Measurements from ENCODE around the gene RXRA. TPM values are rescaled to one million over a fixed set of nuclear protein-coding genes. Genes with fewer than 3 reads are reported as not detected.
A peak's percentile ranks its signal among the peaks of the same experiment; 100 is the strongest.

RXRA gene
- polyA plus RNA-seq, 1 experiment: 5.3 TPM

DNA sequence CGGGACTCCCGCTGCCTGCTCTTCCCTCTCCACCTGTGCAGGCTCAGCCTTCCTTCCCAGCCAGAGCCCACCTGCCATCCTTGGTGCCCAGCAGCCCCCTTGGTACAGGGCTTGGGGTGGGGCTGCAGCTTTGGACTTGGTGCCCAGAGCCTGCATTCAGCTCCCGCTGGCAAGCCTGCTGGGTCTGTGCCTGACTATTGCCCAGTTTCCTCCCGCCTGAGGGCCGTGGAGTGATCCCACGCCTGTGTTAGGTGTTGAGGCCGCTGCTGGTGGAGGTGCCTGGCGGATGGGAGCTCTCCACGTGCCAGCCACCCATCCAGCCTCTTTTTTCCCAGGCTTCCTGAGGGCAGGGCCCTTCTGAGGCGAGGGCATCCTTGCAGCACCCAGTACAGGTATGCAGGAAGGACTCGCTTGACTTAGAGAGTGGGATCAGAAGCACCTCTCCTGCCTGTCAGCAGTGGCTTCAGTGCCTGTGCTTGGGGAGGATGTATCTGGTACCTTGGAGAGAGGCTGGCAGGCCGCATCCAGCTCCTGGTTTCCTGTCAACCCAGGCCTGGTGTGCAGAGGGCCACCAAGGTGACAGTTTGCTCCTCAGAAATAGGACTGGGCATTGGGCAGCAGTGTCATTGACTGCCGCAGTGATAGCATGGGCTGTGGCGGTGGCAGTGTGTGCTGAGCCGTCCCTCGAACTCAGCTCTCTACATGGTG lies 7.8 kb downstream of the RXRA start:
- Histone ChIP-seq H3K27me3 (ENCODE audit: control insufficient read depth, insufficient read depth, low read length) (no peaks in the 10 kb centered on the region), H3K27ac (ENCODE audit: low read depth, low read length) (no peak overlapping the region), H3K9me3 (ENCODE audit: control insufficient read depth, insufficient read depth, low read length) (no peaks in the 10 kb centered on the region; the same call in 1 of the 2 replicates), H3K4me3 (ENCODE audit: low read depth, low read length) (no peak overlapping the region)
- TF ChIP-seq, protein P1, sequence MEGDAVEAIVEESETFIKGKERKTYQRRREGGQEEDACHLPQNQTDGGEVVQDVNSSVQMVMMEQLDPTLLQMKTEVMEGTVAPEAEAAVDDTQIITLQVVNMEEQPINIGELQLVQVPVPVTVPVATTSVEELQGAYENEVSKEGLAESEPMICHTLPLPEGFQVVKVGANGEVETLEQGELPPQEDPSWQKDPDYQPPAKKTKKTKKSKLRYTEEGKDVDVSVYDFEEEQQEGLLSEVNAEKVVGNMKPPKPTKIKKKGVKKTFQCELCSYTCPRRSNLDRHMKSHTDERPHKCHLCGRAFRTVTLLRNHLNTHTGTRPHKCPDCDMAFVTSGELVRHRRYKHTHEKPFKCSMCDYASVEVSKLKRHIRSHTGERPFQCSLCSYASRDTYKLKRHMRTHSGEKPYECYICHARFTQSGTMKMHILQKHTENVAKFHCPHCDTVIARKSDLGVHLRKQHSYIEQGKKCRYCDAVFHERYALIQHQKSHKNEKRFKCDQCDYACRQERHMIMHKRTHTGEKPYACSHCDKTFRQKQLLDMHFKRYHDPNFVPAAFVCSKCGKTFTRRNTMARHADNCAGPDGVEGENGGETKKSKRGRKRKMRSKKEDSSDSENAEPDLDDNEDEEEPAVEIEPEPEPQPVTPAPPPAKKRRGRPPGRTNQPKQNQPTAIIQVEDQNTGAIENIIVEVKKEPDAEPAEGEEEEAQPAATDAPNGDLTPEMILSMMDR (IDR thresholded peaks at IDR 0.05; ENCODE audit: low read depth, low read length): no peak
- DNase-seq (ENCODE audit: low read depth, low spot score): no peak
- ChIA-PET CTCF (no interaction called here), POLR2A (no interaction called here)

DNA sequence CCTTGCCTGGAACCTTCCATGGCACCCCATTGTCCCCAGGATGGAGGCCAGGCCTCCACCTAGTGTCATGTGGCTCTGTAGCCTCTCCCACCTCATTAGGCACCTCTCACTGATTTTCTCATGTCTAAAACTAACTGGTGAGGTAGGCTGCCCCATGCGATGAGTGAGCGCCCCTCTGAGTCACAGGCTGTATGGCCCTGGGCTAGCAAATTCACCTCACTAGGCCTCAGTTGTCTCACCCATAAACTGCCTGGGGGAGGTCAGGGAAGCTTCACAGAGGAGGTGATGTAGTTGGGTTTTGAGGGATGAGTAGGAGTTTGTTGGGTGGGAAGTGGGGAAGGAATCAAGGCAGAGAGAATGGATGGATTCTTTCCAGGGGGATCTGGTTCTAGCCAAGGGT lies 8.8 kb downstream of the RXRA start:
- no peaks in the 10 kb centered on the region for H3K9me3 ChIP-seq (ENCODE audit: control insufficient read depth, insufficient read depth, low read length)
- DNase-seq (ENCODE audit: low read depth, low spot score): no peak

DNA sequence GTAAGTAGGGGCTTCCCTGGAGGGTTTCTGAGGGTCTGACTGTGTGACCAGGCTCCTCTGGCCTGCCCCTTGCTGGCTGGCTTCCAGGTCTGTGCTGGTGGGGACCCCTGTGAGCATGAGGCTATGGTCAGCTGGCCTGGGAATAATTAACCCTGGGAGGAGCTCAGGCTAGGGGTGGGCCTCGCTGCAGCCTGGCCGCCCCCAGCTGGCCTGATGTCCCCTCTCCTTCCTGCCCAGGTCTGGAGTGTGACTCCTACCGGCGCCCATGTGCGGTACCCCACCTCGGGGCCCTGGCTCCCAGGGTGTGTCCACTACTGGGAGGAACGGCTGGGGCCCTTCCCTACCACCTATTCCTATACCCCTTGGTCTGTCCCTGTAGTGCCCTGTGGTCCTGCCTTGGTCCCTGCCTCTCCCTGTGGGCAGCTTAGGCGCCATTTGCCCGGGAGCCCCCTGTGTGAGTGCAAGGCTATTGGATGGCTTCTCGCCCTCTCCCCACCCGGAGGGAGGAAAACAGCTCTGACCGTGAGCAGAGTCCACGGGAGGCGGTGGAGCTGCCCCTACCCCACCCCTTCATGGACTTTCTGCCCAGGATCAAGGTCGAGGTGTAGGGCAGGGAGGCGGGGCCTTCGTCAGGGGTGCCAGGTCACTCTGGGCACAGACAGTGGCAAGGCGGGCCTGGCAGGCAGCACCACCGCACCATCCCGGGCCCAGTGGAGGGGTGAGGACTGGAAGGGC lies 9.4 kb downstream of the RXRA start:
- Histone ChIP-seq H3K9me3 (ENCODE audit: control insufficient read depth, insufficient read depth, low read length) (no peaks in the 10 kb centered on the region), H3K4me3 (ENCODE audit: low read depth, low read length) (no peak overlapping the region), H3K27ac (ENCODE audit: low read depth, low read length) (no peak overlapping the region), H3K27me3 (ENCODE audit: control insufficient read depth, insufficient read depth, low read length) (no peaks in the 10 kb centered on the region)
- DNase-seq (ENCODE audit: low read depth, low spot score): no peak
- TF ChIP-seq, protein P1 (IDR thresholded peaks at IDR 0.05; ENCODE audit: low read depth, low read length): no peak
- ChIA-PET POLR2A (no interaction called here), CTCF (no interaction called here)

More for the DNA sequence above, 8.8 kb downstream of the RXRA start:
- Histone ChIP-seq H3K27ac (ENCODE audit: low read depth, low read length) (peak overlapping the region; percentile 11), H3K4me3 (ENCODE audit: low read depth, low read length) (no peak overlapping the region), H3K27me3 (ENCODE audit: control insufficient read depth, insufficient read depth, low read length) (no peaks in the 10 kb centered on the region)
- ChIA-PET CTCF (no interaction called here), POLR2A (no interaction called here)
- TF ChIP-seq, protein P1 (IDR thresholded peaks at IDR 0.05; ENCODE audit: low read depth, low read length): no peak

DNA sequence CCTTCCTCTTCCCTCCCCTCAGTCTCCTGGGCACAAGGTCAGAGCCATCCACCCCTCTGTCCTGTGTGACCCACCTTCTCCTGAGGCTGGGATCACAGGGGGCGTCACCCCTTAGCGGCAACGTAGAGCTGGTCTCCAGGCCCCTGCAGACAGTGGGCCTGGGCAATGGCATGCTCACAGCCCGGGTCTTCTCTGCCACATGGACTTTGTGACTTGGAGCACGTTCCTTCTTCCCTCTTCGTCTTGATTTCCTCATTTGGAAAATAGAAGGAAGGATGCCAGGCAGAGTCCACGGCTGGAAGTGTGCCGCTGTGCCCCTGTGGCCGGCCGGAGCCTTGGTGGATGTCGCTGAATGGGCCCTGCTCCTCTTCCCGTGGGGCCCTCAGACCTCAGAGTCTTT lies 10.0 kb downstream of the RXRA start:
- DNase-seq (ENCODE audit: low read depth, low spot score): no peak
- Histone ChIP-seq H3K4me3 (ENCODE audit: low read depth, low read length) (no peak overlapping the region), H3K27me3 (ENCODE audit: control insufficient read depth, insufficient read depth, low read length) (no peaks in the 10 kb centered on the region), H3K9me3 (ENCODE audit: control insufficient read depth, insufficient read depth, low read length) (no peaks in the 10 kb centered on the region), H3K27ac (ENCODE audit: low read depth, low read length) (no peak overlapping the region)
- ChIA-PET CTCF (no interaction called here), POLR2A (no interaction called here)
- TF ChIP-seq, protein P1 (IDR thresholded peaks at IDR 0.05; ENCODE audit: low read depth, low read length): no peak

DNA sequence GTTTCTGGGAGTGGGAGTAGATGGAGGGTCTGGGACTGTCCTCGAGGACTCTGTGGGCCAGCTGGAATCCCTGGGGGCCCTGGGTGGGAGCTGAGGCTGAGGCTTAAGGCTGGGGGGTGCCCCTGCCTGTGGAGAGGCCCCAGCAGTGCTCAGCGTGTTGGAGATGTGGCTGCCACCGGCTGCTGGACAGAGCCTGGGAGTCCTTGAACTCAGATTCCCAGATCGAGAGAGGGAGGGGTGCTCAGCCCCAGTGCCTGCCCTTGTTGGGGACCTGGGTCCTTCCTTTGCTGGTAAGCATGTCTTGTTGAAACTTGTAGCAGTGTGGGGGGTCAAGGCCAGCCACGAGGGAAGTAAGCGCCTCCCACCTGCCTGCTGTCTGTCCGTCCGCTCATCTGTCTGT lies 10.7 kb downstream of the RXRA start:
- Histone ChIP-seq H3K9me3 (ENCODE audit: control insufficient read depth, insufficient read depth, low read length) (no peaks in the 10 kb centered on the region), H3K27me3 (ENCODE audit: control insufficient read depth, insufficient read depth, low read length) (no peaks in the 10 kb centered on the region), H3K4me3 (ENCODE audit: low read depth, low read length) (no peak overlapping the region), H3K27ac (ENCODE audit: low read depth, low read length) (no peak overlapping the region)
- POLR2A ChIA-PET: no interaction called here
- CTCF ChIA-PET: no interaction called here
- TF ChIP-seq, protein P1 (IDR thresholded peaks at IDR 0.05; ENCODE audit: low read depth, low read length): no peak
- DNase-seq (ENCODE audit: low read depth, low spot score): no peak
